Measurements from ENCODE around the gene ZNF879.

Gene ZNF879

DNA sequence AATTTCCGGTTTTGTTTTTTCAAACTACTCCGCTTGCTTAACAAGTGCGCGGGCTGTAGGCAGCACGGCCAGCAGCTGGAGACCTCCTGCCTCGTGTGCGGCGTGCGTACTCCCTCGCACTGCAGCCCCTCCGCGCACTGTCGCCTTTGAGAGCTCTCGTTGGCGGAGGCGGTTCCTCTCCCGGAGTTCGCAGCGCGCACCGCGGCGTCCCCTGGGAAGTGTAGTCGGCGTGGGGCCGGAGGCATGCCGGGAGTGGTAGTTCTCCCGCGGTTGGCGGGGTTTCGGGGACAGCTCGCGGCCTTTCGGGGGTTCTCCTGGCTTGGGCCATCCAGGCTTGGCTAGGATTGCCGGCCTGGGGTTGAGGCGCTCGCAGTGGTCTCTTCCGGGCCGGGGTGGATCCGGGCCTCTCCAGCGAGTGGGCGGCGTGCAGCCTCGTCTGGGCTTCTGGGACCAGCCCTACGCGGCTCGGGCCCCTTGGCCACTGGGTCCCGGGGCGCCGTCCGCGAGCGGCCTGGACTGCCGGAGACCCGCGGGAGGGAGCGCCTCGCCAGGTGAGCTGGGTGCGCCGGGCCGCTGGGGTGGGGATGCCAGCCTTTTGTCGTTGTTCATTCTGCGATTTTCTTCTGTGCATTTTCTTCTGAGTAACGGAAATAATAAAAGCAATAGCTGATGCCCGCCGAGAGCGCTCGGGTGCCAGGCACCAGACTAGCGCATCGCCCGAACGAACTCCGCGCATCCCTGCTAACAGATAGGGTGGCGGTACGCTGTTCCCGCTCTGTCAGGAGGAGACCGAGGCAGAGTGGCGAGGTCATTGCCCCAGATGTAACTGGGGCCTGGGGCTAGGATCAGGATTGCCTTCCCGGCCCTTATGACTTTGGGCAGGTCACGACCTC is 36.8 kb downstream of the ZNF879 start, which contains the start of gene ZNF354C:
Gene ZNF354C, plus strand, starts transcription at position 258 of the 893 bp plus-strand sequence. CDS start 1,696 bp downstream, outside the sequence.
- Histone ChIP-seq H3K4me1 (ENCODE audit: low read length) (no peaks in the 10 kb centered on the region), H4K20me1 (ENCODE audit: insufficient read depth, low read length) (no peaks in the 10 kb centered on the region), H3K79me2 (ENCODE audit: low read length) (no peaks in the 10 kb centered on the region), H2AFZ (ENCODE audit: low read depth, low read length) (no peak within 1 kb of the TSS), H3K4me2 (ENCODE audit: low read length) (no peak within 1 kb of the TSS), H3K27ac (ENCODE audit: low read length) (no peak within 1 kb of the TSS), H3K9ac (ENCODE audit: low read length) (no peak within 1 kb of the TSS), H3K27me3 (ENCODE audit: low read depth, low read length) (no peaks in the 10 kb centered on the region), H3K36me3 (replicated peaks; ENCODE audit: low read depth, low read length) (no peaks in the 10 kb centered on the region), H3K9me3 (ENCODE audit: insufficient read depth, low read length) (peaks cover 3% of the 10 kb centered on the region; the same call in 1 of the 2 replicates), H3K4me3 (ENCODE audit: low read length) (no peak within 1 kb of the TSS)
- TF ChIP-seq, protein P1, sequence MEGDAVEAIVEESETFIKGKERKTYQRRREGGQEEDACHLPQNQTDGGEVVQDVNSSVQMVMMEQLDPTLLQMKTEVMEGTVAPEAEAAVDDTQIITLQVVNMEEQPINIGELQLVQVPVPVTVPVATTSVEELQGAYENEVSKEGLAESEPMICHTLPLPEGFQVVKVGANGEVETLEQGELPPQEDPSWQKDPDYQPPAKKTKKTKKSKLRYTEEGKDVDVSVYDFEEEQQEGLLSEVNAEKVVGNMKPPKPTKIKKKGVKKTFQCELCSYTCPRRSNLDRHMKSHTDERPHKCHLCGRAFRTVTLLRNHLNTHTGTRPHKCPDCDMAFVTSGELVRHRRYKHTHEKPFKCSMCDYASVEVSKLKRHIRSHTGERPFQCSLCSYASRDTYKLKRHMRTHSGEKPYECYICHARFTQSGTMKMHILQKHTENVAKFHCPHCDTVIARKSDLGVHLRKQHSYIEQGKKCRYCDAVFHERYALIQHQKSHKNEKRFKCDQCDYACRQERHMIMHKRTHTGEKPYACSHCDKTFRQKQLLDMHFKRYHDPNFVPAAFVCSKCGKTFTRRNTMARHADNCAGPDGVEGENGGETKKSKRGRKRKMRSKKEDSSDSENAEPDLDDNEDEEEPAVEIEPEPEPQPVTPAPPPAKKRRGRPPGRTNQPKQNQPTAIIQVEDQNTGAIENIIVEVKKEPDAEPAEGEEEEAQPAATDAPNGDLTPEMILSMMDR (IDR thresholded peaks at IDR 0.05; ENCODE audit: low read depth, low read length) = no peak
- no peak for TF ChIP-seq EZH2phosphoT487 (IDR thresholded peaks at IDR 0.05; ENCODE audit: low read depth)

DNA sequence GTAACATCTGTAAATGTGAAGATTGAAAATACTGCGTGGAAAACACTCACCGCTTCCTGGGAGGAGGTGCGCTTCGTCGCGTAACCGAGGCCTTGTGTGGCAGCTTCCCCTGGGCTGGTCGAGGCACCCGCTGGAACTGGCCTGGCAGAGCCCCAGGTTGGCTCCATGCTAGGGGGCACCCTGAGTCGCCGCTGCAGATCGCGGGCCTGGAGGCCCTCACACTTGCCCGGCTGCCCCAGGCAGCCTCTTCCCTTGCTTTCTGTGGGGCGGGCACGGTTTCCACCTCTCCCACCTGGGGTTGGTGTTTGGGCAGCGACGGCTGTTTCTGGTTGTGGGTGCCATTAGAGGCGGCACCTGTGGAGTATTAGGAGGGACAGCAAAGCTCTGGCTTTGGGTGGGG is 37.4 kb downstream of the ZNF879 start:
- no peaks in the 10 kb centered on the region for H4K20me1 ChIP-seq (ENCODE audit: insufficient read depth, low read length)
- H3K9me3 ChIP-seq (ENCODE audit: insufficient read depth, low read length) = 0 out of 2 replicates have a peak, but pooled peaks cover 3% of the 10 kb centered on the region
- no peak overlapping the region for H3K9ac ChIP-seq (ENCODE audit: low read length)
- H3K27me3 ChIP-seq (ENCODE audit: low read depth, low read length) = no peaks in the 10 kb centered on the region
- no peaks in the 10 kb centered on the region for H3K79me2 ChIP-seq (ENCODE audit: low read length)
- TF ChIP-seq, protein P1 (IDR thresholded peaks at IDR 0.05; ENCODE audit: low read depth, low read length) = no peak
- no peak for TF ChIP-seq EZH2phosphoT487 (IDR thresholded peaks at IDR 0.05; ENCODE audit: low read depth)
- no peaks in the 10 kb centered on the region for H3K4me1 ChIP-seq (ENCODE audit: low read length)
- H3K4me3 ChIP-seq (ENCODE audit: low read length) = no peak overlapping the region
- H3K27ac ChIP-seq (ENCODE audit: low read length) = no peak overlapping the region
- no peak overlapping the region for H3K4me2 ChIP-seq (ENCODE audit: low read length)
- no peak overlapping the region for H2AFZ ChIP-seq (ENCODE audit: low read depth, low read length)
- no peaks in the 10 kb centered on the region for H3K36me3 ChIP-seq (replicated peaks; ENCODE audit: low read depth, low read length)

DNA sequence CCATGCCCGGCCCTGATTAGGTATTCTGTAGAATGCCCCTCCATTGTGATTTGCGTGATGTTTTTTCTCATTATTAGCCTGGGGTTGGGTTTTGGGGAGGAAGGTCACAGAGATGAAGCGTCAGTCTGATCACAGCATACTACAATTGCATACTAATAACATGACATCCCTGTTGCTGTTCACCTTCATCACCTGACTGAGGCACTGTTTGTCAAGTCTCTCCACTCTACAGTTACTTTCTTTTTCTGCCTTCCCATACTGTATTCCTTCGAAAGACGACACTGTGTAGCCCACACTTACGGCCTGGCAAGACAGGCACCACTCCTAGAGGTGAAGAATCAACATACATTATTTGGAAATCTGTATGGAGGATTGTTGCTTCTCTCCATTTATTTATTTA is 42.1 kb downstream of the ZNF879 start:
- no peak for TF ChIP-seq EZH2phosphoT487 (IDR thresholded peaks at IDR 0.05; ENCODE audit: low read depth)
- TF ChIP-seq, protein P1 (IDR thresholded peaks at IDR 0.05; ENCODE audit: low read depth, low read length) = no peak
- no peaks in the 10 kb centered on the region for H3K27me3 ChIP-seq (ENCODE audit: low read depth, low read length)
- no peaks in the 10 kb centered on the region for H3K9me3 ChIP-seq (ENCODE audit: insufficient read depth, low read length)
- H3K27ac ChIP-seq (ENCODE audit: low read length) = no peak overlapping the region
- H3K4me1 ChIP-seq (ENCODE audit: low read length) = no peaks in the 10 kb centered on the region
- no peaks in the 10 kb centered on the region for H3K79me2 ChIP-seq (ENCODE audit: low read length)
- H2AFZ ChIP-seq (ENCODE audit: low read depth, low read length) = no peak overlapping the region
- no peaks in the 10 kb centered on the region for H3K36me3 ChIP-seq (replicated peaks; ENCODE audit: low read depth, low read length)
- H4K20me1 ChIP-seq (ENCODE audit: insufficient read depth, low read length) = no peaks in the 10 kb centered on the region
- H3K4me2 ChIP-seq (ENCODE audit: low read length) = no peak overlapping the region
- H3K9ac ChIP-seq (ENCODE audit: low read length) = no peak overlapping the region
- H3K4me3 ChIP-seq (ENCODE audit: low read length) = no peak overlapping the region

DNA sequence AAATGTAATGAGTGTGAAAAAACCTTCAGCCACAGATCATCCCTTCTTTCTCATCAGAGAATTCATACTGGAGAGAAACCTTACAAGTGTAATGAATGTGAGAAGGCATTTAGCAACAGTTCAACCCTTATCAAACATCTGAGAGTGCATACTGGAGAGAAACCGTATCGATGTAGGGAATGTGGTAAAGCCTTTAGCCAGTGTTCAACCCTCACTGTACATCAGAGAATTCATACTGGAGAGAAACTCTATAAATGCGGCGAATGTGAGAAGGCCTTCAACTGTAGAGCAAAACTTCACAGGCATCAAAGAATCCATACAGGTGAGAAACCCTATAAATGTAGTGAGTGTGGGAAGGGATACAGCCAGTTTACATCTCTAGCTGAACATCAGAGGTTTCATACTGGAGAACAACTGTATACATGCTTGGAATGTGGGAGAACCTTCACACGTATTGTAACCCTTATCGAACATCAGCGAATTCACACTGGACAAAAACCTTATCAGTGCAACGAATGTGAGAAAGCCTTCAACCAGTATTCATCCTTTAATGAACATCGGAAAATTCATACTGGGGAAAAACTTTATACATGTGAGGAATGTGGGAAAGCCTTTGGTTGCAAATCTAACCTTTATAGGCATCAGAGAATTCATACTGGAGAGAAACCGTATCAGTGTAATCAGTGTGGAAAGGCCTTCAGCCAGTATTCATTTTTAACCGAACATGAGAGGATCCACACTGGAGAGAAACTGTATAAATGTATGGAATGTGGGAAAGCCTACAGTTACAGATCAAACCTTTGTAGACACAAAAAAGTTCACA is 55.8 kb downstream of the ZNF879 start:
- H3K27me3 ChIP-seq (ENCODE audit: low read depth, low read length) = no peaks in the 10 kb centered on the region
- no peaks in the 10 kb centered on the region for H3K36me3 ChIP-seq (replicated peaks; ENCODE audit: low read depth, low read length)
- H4K20me1 ChIP-seq (ENCODE audit: insufficient read depth, low read length) = no peaks in the 10 kb centered on the region
- H3K4me2 ChIP-seq (ENCODE audit: low read length) = no peak overlapping the region
- peaks cover 14% of the 10 kb centered on the region for H3K9me3 ChIP-seq (ENCODE audit: insufficient read depth, low read length)
- H2AFZ ChIP-seq (ENCODE audit: low read depth, low read length) = no peak overlapping the region
- TF ChIP-seq, protein P1 (IDR thresholded peaks at IDR 0.05; ENCODE audit: low read depth, low read length) = no peak
- TF ChIP-seq EZH2phosphoT487 (IDR thresholded peaks at IDR 0.05; ENCODE audit: low read depth) = no peak
- no peak overlapping the region for H3K9ac ChIP-seq (ENCODE audit: low read length)
- H3K4me1 ChIP-seq (ENCODE audit: low read length) = no peaks in the 10 kb centered on the region
- no peak overlapping the region for H3K4me3 ChIP-seq (ENCODE audit: low read length)
- H3K27ac ChIP-seq (ENCODE audit: low read length) = no peak overlapping the region
- H3K79me2 ChIP-seq (ENCODE audit: low read length) = no peaks in the 10 kb centered on the region

Data from OCI-LY3 (cell line).